ENCODE data around the gene MSH3. TPM values are rescaled to one million over a fixed set of nuclear protein-coding genes. Genes with fewer than 3 reads are reported as not detected.
"Not testable (repeated sequence)": the region's sequence is repeated elsewhere in the genome, so short reads cannot be mapped to it uniquely, and the experiment has no call there.

MSH3 gene
- total RNA-seq, 2 donors from 2014 or later: 6.8 to 9.9 TPM

GRCh38 chr5:80656425-80656824, 2.0 kb downstream of the MSH3 start:
- Histone ChIP-seq H3K9me3 (no peaks in the 10 kb centered on the region), H3K27me3 (no peaks in the 10 kb centered on the region), H3K4me1 (peaks cover 0 to 18% of the 10 kb centered on the region in 2 donors), H3K4me3 (no peak overlapping the region), H3K36me3 (peaks cover 23% of the 10 kb centered on the region), H3K27ac (no peak overlapping the region)
- no peak for DNase-seq (ENCODE audit: low spot score)
- TF ChIP-seq CTCF (IDR thresholded peaks at IDR 0.05): no peak

- Histone ChIP-seq H3K27ac (no peak overlapping the region), H3K9me3 (no peaks in the 10 kb centered on the region), H3K4me1 (peaks cover 0 to 11% of the 10 kb centered on the region in 2 donors), H3K36me3 (peaks cover 23% of the 10 kb centered on the region), H3K27me3 (no peaks in the 10 kb centered on the region), H3K4me3 (no peak overlapping the region)
- no peak for DNase-seq (ENCODE audit: low spot score)
- TF ChIP-seq CTCF (IDR thresholded peaks at IDR 0.05): no peak
These were observed 4.7 kb downstream of the MSH3 start for GRCh38 chr5:80659106-80659505.

DNA sequence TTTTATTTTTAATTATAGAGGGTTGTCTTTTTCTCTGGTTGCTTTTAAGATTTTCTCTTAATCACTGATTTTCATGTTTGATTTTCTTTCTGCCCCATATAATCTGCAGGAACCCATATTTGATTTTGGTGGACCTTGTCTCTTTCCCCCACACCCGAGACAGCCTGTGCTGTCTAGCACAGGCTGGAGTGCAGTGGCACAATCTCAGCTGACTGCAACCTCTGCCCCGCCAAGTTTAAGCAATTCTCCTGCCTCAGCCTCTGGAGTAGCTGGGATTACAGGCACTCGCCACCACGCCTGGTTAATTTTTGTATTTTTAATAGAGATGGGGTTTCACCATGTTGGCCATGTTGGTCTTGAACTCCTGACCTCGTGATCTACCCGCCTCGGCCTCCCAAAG, 6.2 kb downstream of the MSH3 start:
- H3K27me3 ChIP-seq; H3K4me3 ChIP-seq; H3K27ac ChIP-seq; DNase-seq (ENCODE audit: low spot score); H3K9me3 ChIP-seq; H3K4me1 ChIP-seq: not testable (repeated sequence)
- peaks cover 23% of the 10 kb centered on the region for H3K36me3 ChIP-seq

- no peak for TF ChIP-seq CTCF (IDR thresholded peaks at IDR 0.05)
- DNase-seq (ENCODE audit: low spot score): no peak
- no peak overlapping the region for H3K27ac ChIP-seq
- H3K9me3 ChIP-seq: no peaks in the 10 kb centered on the region
- no peaks in the 10 kb centered on the region for H3K27me3 ChIP-seq
- H3K36me3 ChIP-seq: peaks cover 22% of the 10 kb centered on the region
- H3K4me3 ChIP-seq: no peak overlapping the region
- no peaks in the 10 kb centered on the region for H3K4me1 ChIP-seq
These were observed 7.7 kb downstream of the MSH3 start for GRCh38 chr5:80662108-80662507.

GRCh38 chr5:80665057-80665456, 10.6 kb downstream of the MSH3 start:
- Histone ChIP-seq H3K4me3 (no peak overlapping the region), H3K36me3 (peaks cover 6% of the 10 kb centered on the region), H3K27me3 (no peaks in the 10 kb centered on the region), H3K27ac (no peak overlapping the region), H3K4me1 (no peaks in the 10 kb centered on the region), H3K9me3 (no peaks in the 10 kb centered on the region)
- TF ChIP-seq CTCF (IDR thresholded peaks at IDR 0.05): no peak
- DNase-seq (ENCODE audit: low spot score): no peak

GRCh38 chr5:80667384-80667783, 12.9 kb downstream of the MSH3 start:
- Histone ChIP-seq H3K27me3 (no peaks in the 10 kb centered on the region), H3K4me3 (no peak overlapping the region), H3K4me1 (no peaks in the 10 kb centered on the region), H3K36me3 (no peaks in the 10 kb centered on the region), H3K9me3 (no peaks in the 10 kb centered on the region), H3K27ac (no peak overlapping the region)
- no peak for DNase-seq (ENCODE audit: low spot score)
- TF ChIP-seq CTCF (IDR thresholded peaks at IDR 0.05): no peak

All from right atrium auricular region (tissue), 2 donors.